Astrocyte (in vitro differentiated cells and primary cell): Measurements from ENCODE around the gene ZMYM5. TPM values are rescaled to one million over a fixed set of nuclear protein-coding genes. Genes with fewer than 3 reads are reported as not detected.
A peak's percentile ranks its signal among the peaks of the same experiment; 100 is the strongest.

Experiments used
- DNase-seq: peaks from one replicate; pipeline ENCODE4 v3.0.0-alpha.2; 2010; ENCODE audit warnings: low read depth
- FAIRE-seq: peaks from 2 replicates; lab custom pipeline; 2011; peaks lifted over from hg19 to GRCh38; lab: Jason Lieb, UNC
- H2AFZ ChIP-seq: 2 replicates; pipeline ENCODE4 v1.6.0; 2012; ENCODE audit warnings: low read depth, low read length, inconsistent platforms
- H3K27ac ChIP-seq: 2 replicates; pipeline ENCODE4 v1.5.1; 2011; ENCODE audit warnings: low read depth, low read length, inconsistent platforms
- H3K27me3 ChIP-seq: 2 replicates; pipeline ENCODE4 v1.6.0; 2011; ENCODE audit warnings: low read length, inconsistent platforms; ENCODE audit not compliant: insufficient read depth
- H3K36me3 ChIP-seq: 2 replicates; pipeline ENCODE4 v1.5.1; 2011; ENCODE audit warnings: low read length, inconsistent platforms; ENCODE audit not compliant: insufficient read depth
- H3K4me1 ChIP-seq: 2 replicates; pipeline ENCODE4 v1.5.1; 2011; ENCODE audit warnings: low read length, inconsistent platforms; ENCODE audit not compliant: insufficient read depth
- H3K4me2 ChIP-seq: 2 replicates; pipeline ENCODE4 v1.6.0; 2012; ENCODE audit warnings: low read length, inconsistent platforms
- H3K4me3 ChIP-seq: 2 replicates; pipeline ENCODE4 v1.5.1; 2011; ENCODE audit warnings: low read depth, mild to moderate bottlenecking, low read length, inconsistent platforms; ENCODE audit not compliant: insufficient read depth
- H3K79me2 ChIP-seq: 2 replicates; pipeline ENCODE4 v1.6.0; 2012; ENCODE audit warnings: mild to moderate bottlenecking, low read length, inconsistent platforms; ENCODE audit not compliant: insufficient read depth
- H3K9ac ChIP-seq: 2 replicates; pipeline ENCODE4 v1.6.0; 2012; ENCODE audit warnings: mild to moderate bottlenecking, low read length, inconsistent platforms
- H3K9me3 ChIP-seq: 2 replicates; pipeline ENCODE4 v1.5.1; 2012; ENCODE audit warnings: low read depth, mild to moderate bottlenecking, low read length, inconsistent platforms; ENCODE audit not compliant: insufficient read depth
- H4K20me1 ChIP-seq: 2 replicates; pipeline ENCODE4 v1.6.0; 2012; ENCODE audit warnings: low read length, inconsistent platforms; ENCODE audit not compliant: insufficient read depth
- H3K27ac Mint-ChIP-seq: one replicate; pipeline ENCODE4 v1.8.0; 2021; ENCODE audit warnings: mild to moderate bottlenecking, mixed read lengths; ENCODE audit not compliant: unreplicated experiment
- H3K27me3 Mint-ChIP-seq: one replicate; pipeline ENCODE4 v1.8.0; 2021; ENCODE audit warnings: low read depth, mixed read lengths; ENCODE audit not compliant: unreplicated experiment
- H3K36me3 Mint-ChIP-seq: one replicate; pipeline ENCODE4 v1.8.0; 2021; ENCODE audit warnings: low read depth, mixed read lengths; ENCODE audit not compliant: unreplicated experiment
- H3K4me1 Mint-ChIP-seq: one replicate; pipeline ENCODE4 v1.8.0; 2021; ENCODE audit warnings: low read depth, mixed read lengths; ENCODE audit not compliant: unreplicated experiment
- H3K4me3 Mint-ChIP-seq: one replicate; pipeline ENCODE4 v1.8.0; 2021; ENCODE audit warnings: mild to moderate bottlenecking, moderate library complexity, mixed read lengths; ENCODE audit not compliant: unreplicated experiment
- H3K9me3 Mint-ChIP-seq: one replicate; pipeline ENCODE4 v1.8.0; 2021; ENCODE audit warnings: mild to moderate bottlenecking, mixed read lengths; ENCODE audit not compliant: unreplicated experiment
- EZH2 ChIP-seq: IDR thresholded peaks from 2 replicates; pipeline ENCODE4 v1.6.1; 2012; ENCODE audit warnings: mild to moderate bottlenecking, low read length, inconsistent platforms; ENCODE audit not compliant: insufficient read depth
- total RNA-seq: library from RNA; stranded (reverse); gene quantifications from 2 replicates; pipeline ENCODE4 v1.2.1, GENCODE V29; 2021
- TF ChIP-seq, protein P1 (sequence below): IDR thresholded peaks from 2 replicates; pipeline ENCODE4 v1.5.1; 2011; ENCODE audit warnings: low read depth, mild to moderate bottlenecking, inconsistent platforms, low read length, moderate library complexity; ENCODE audit not compliant: insufficient read depth

ZMYM5 gene
- total RNA-seq, 1 donor from 2014 or later, result 16.0 TPM

DNA sequence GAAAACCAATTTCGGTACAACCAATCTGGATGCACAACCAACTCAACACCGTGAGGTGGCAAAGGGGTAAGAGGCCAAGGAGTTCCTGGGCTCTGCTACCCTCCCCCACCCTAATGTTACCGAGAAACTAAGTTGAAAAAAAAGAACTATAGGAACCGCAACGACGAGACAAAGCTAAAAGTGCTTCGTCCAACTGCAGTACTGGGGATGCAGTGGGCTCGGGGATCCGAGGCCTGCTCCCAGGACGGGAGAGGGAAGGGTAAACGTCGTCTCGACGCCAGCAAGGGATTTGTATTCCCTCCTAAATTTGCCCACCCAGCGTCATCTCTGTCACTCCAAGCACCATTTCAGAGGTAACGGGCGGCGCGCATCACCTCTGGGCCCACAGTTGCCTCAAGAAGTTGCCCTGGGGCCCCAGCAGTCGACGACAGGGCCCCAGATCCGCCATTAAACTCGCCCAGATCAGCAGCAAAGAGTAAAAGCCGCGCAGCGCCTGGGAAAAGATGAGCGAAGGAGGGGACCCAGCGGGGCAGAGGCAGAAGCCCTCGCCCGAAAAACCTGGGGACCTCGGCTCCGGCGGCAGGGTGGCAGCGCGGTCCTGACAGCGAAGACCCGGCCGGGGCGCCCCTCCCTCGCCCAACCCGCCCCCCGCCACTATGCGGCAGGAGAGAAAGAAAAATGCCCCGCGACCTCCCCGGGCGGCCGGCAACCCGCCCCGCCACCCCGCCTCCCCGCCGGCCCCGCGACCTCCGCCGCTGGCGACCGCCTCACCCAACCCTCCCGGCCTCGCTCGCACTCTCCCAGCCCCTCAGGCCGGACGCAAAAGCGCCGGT lies 752 bp downstream of the ZMYM5 start:
- peak overlapping the region; percentile 78 for H3K4me3 ChIP-seq
- H3K4me2 ChIP-seq, result peak overlapping the region; percentile 93
- H3K36me3 ChIP-seq, result peaks cover 8% of the 10 kb centered on the region
- Mint-ChIP-seq H3K27me3 (no peaks in the 10 kb centered on the region), H3K4me3 (peak overlapping the region; percentile 98), H3K9me3 (peaks cover 4% of the 10 kb centered on the region), H3K4me1 (peaks cover 15% of the 10 kb centered on the region), H3K27ac (peak overlapping the region; percentile 95), H3K36me3 (peaks cover 3% of the 10 kb centered on the region)
- peak overlapping the region; percentile 91 for H3K27ac ChIP-seq
- no peaks in the 10 kb centered on the region for H3K9me3 ChIP-seq
- H3K27me3 ChIP-seq, result no peaks in the 10 kb centered on the region
- H2AFZ ChIP-seq, result peak overlapping the region; percentile 56
- no peak for DNase-seq
- no peak for FAIRE-seq
- peak overlapping the region; percentile 95 for H3K9ac ChIP-seq
- H4K20me1 ChIP-seq, result peaks cover 47% of the 10 kb centered on the region
- peaks cover 25% of the 10 kb centered on the region for H3K4me1 ChIP-seq
- peaks cover 51% of the 10 kb centered on the region for H3K79me2 ChIP-seq
- TF ChIP-seq EZH2, result no peak
- TF ChIP-seq, protein P1, sequence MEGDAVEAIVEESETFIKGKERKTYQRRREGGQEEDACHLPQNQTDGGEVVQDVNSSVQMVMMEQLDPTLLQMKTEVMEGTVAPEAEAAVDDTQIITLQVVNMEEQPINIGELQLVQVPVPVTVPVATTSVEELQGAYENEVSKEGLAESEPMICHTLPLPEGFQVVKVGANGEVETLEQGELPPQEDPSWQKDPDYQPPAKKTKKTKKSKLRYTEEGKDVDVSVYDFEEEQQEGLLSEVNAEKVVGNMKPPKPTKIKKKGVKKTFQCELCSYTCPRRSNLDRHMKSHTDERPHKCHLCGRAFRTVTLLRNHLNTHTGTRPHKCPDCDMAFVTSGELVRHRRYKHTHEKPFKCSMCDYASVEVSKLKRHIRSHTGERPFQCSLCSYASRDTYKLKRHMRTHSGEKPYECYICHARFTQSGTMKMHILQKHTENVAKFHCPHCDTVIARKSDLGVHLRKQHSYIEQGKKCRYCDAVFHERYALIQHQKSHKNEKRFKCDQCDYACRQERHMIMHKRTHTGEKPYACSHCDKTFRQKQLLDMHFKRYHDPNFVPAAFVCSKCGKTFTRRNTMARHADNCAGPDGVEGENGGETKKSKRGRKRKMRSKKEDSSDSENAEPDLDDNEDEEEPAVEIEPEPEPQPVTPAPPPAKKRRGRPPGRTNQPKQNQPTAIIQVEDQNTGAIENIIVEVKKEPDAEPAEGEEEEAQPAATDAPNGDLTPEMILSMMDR, result no peak

DNA sequence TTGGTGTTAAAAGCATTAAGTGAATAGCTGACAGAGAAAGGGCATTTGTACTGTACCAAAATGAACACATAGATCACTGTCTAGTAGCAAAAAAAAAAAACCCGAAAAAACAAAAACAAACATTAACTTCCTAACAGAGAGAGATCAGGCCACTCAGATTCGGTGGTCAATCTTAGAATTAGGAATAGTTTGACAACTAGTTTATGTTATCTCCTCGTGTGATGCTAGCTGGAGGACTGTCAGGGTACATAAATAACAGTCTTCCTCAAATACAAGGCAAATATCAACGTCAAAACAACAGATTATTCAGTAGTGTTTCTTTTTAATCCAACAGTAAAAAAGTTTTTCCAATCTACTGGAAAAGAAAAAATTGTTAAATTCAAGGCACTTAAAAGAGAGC lies 1.7 kb downstream of the ZMYM5 start:
- Histone ChIP-seq H3K9me3 (no peaks in the 10 kb centered on the region), H2AFZ (no peak overlapping the region), H3K4me2 (peak overlapping the region; percentile 93), H3K4me1 (peaks cover 25% of the 10 kb centered on the region), H4K20me1 (peaks cover 47% of the 10 kb centered on the region), H3K27ac (peak overlapping the region; percentile 91), H3K36me3 (peaks cover 8% of the 10 kb centered on the region), H3K4me3 (peak overlapping the region; percentile 78), H3K9ac (peak overlapping the region; percentile 95), H3K27me3 (no peaks in the 10 kb centered on the region), H3K79me2 (peaks cover 60% of the 10 kb centered on the region)
- Mint-ChIP-seq H3K4me1 (peaks cover 15% of the 10 kb centered on the region), H3K36me3 (peaks cover 9% of the 10 kb centered on the region), H3K9me3 (peaks cover 4% of the 10 kb centered on the region), H3K4me3 (peak overlapping the region; percentile 98), H3K27ac (peak overlapping the region; percentile 95), H3K27me3 (no peaks in the 10 kb centered on the region)
- DNase-seq, result no peak
- no peak for TF ChIP-seq EZH2
- TF ChIP-seq, protein P1, result no peak
- FAIRE-seq, result no peak
